EL (cell line): Measurements from ENCODE around the gene AGAP5.
A peak's percentile ranks its signal among the peaks of the same experiment; 100 is the strongest.
"Not testable (repeated sequence)": the region's sequence is repeated elsewhere in the genome, so short reads cannot be mapped to it uniquely, and the experiment has no call there.

Experiments used
- DNase-seq: peaks from one replicate; pipeline ENCODE4 v3.0.0-alpha.2; 2016

AGAP5 gene

DNA sequence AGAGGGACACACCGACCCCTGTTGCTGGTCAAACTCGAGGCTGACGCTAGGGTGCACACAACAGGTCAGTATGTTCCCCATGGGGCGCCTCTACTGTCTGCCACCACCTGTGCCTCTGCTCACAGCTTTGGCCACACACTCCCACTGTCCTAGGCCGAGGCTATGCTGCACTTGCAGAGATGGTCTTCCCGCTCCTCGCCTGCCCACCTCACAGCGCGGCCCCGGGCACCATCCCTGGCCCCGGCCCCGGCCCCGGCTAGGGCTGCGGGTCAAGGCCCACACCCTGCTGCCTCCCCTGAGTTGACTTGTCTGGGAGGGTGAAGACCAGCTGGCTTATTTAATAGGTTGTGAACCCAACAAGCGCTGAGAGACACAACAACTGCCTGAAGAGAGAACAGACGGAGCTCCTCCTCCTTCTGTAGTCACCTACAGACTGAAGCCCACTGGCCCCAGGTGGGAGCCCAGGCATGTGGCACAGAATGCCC is at the start of gene AGAP5:
Gene AGAP5, minus strand, starts transcription at position 435 of the 485 bp plus-strand sequence. Its CDS starts 354 bp downstream, at position 81.
- not testable (repeated sequence) for DNase-seq

- no peak for DNase-seq
Measured at GRCh38 chr10:73746721-73747120, 48.8 kb upstream of the AGAP5 start.

DNA sequence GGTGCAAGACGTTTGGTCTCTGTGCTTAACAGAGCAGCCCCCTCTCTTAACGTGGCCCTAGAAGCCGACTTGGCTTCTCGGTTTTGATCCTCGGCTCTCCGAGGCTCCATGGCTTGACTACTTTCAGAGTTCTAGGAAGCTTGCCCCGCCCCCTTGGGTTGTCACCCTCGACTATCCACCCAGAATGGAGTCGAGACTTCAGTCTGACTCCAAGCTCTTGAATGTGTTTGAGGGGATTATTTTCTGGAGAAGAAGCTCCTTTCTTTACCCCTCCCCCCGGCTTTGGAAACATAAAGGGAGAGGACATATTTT is 46.7 kb upstream of the AGAP5 start:
- peak; percentile 67 for DNase-seq

DNA sequence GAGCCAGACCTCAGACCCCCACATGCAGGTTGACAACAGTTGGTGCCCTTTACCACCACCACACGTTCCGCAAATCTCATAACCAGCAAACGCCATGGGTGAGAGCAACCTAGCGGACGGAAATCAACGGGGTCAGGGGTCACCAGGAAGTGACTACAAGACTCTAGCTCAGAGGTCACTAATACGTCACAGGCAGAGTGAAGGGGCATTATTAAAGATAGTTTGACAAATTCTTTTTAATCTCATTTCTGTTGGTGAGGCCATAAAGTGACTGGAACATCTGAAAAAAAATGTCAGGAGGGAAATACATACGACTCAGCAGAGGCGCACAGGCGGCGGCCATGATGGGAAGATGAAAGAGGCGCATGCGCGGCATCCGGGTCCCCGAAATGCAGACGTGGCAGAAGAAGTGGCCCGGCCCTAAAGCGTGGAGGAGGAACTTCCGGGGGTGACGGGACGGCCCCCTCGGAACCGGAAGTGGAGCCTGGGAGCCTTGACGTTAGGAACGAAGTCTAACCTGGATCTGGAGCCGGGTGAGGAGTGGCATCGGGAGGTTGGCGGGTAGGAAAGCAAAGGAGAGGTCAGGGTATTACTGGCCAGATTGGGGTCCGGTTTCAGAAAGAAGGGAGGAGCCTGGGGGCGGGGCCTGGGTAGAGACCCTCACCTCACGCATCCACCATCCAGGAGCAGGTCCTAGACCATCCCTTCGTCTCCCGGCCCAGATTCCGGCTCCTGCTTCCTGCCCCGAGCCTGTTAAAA is 46.2 kb upstream of the AGAP5 start, which contains the start of gene SEC24C:
Gene SEC24C, plus strand, starts transcription at position 468 of the 759 bp plus-strand sequence. CDS start 2,461 bp downstream, outside the sequence.
- DNase-seq: peak; percentile 97

DNA sequence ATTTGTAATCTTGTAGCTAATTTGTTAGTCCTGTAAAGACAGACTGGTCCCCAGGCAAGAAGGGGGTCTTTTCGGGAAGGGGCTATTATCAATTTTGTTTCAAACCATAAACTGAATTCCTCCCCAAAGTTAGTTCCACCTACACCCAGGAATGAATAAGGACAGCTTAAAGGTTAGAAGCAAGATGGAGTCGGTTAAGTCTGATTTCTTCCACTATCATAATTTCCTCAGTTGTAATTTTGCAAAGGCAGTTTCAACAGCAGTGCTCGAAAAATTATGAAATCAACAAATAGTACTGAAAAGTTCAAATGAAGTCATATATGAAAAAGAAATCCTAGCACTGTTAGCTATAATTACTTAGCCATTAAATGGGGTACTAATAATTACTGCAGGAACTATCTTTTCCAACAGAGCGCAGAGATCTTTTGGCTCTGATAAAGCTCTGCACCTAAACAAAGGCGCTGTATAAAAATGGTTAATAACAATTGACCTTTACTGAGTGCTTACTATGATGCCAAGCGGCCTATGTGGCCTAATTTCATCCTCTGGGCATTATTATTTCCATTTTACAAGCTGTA is 45.5 kb upstream of the AGAP5 start:
- no peak for DNase-seq

GRCh38 chr10:73742454-73742734 is 44.5 kb upstream of the AGAP5 start:
- no peak for DNase-seq

DNA sequence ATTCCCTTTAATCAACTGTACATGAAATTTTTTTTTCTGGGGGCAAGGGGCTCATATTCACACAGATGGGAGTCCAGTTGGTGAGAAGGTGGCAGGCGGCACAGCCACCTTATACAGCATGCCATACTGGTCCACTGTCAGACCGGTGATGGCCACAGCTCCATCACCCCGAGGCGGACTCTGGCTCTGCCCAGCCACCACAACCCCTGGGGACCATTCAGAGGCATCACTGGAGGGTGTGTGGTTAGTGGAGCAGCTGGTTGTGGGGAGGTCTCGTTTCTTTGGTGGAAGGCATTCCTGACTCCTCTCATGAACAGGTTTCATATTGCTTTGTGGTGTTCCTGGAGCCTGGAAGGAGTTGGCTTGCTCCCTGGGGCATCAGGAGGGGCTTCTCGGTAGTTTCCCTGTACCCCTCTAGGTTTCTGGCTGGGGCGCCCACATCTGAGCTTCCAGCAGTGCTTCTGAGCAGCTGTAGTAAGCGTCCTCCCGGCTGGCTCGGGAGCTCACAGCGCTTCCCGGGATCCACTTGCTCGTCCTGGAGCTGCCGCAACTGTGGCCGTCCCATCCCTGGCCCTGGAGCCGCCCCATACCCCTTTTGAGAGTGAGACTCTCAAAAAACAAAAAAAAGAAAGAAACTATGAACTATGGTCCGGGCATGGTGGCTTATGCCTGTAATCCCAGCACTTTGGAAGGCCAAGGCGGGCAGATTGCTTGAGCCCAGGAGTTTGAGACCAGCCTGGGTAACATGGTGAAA is 42.8 kb upstream of the AGAP5 start:
- DNase-seq: not testable (repeated sequence)

DNA sequence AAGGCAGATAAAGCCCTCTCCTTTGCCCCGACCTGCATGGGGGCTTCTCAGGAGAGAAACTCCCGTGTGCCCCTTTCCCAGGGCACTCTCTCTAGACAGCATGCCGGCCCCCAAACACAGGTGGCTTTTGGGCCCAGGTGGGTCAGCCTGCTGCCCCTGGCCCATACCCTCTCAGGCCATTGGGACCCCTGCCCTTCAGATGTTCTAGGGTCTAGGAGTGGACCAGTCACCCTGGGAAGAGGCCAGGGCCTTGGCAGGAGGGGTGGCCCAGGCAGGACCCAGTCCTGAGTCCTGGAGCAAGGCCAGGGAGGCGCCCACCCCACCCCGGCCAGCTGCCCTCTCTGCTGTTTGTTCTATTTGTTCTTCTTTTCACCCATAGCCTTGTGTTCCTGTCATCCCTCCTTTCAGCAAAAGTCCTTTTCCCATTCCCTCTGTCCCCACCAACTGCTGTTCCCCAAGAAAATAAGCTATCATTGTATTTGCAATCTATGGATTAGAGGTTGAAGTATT is 36.9 kb upstream of the AGAP5 start:
- no peak for DNase-seq

DNA sequence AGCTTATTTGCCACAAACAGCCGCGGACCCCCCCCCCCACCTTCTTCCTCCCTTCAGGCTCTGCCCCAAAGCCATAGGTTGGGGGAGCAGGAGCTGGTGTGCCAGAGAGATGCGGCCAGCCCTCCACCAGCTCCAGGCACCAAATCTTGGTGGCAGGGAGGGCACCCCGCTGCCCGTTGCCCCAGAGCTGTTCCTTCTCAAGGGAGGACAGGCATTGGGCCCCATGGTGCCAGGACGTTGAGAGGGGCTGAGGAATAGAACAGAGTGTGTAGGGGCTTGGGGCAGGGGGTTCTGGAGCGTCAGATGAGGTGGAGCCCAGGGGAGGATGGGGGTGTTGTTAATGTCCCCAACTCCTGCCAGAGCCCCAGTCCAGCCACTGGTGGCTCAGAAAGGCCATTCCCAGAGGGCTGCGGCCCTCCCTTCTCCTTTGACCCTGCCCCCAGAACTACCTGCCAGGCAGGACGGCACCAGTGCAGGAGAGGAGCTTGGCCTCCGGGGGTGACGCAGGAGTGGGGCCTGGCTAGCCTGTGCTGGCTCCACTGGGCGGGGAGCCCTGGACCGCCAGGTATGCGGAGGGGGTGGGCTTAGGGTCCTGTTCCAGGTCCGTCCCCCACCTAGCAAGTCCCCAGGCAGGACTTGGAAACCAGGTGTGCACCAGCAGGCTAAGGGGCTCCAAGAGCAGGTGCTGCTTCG is 36.3 kb upstream of the AGAP5 start:
- no peak for DNase-seq

DNA sequence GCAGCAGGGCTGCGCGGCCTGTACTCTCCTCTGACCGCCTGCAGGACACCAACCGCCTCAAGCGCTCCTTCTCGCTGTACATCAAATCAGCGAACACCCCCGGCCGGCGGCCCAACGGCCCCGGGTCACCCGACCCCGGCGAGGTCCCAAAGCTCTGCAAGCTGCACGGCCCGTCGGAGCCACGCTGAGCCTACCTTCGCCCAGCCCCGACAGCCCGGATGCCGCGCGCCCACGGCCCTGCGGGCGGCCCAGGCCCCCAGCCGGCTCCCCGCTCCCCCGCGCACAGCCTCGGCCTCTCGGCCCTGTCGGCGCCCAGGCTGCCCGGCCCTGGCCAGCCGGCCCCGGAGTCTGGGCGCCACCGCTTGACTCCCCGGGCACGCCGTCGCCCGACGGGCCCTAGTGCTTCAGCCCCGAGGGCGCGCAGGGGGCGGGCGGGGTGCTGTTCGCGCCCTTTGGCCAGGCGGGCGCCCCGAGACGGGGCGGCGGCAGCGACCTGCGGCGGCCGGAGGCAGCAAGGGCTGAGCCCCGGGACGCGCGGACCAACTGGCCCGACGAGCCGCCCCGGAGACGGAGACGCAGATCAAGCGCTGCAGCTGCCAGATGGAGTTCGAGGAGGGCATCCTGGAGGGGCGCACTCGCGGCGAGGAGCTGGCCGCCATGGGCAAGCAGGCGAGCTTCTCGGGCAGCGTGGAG is 35.2 kb upstream of the AGAP5 start:
- no peak for DNase-seq

GRCh38 chr10:73732426-73732825 is 34.5 kb upstream of the AGAP5 start:
- no peak for DNase-seq

DNA sequence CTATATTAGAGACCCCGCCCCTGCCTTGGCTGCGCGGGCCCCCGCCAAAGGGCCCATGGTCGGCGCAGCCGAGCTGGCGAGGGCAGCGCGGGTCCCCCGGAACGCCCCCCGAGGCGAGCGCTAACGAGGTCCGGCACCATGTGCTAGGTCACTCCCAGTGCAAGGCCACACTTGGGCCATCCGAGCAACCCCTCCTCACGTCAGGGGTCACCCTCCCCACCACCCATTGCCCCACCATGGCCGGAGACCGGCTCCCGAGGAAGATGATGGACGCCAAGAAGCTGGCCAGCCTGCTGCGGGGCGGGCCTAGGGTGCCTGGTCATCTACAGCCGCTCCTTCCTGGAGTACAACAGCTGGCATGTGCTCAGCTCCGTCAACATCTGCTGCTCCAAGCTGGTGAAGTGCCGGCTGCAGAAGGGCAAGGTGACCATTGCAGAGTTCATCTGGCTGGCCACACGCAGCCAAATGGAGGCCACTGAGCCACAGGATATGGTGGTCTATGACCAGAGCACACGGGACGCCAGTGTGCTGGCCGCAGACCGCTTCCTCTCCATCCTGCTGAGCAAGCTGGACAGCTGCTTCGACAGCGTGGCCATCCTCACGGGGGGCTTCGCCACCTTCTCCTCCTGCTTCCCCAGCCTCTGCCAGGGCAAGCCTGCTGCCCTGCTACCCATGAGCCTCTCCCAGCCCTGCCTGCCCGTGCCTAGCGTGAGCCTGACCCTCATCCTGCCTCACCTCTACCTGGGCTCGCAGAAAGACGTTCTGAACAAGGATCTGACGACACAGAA is 33.9 kb upstream of the AGAP5 start:
- DNase-seq: no peak

GRCh38 chr10:73730153-73730906 is 32.4 kb upstream of the AGAP5 start:
- DNase-seq: peak; percentile 95

GRCh38 chr10:73729781-73730152 is 31.9 kb upstream of the AGAP5 start:
- DNase-seq: peak; percentile 64

DNA sequence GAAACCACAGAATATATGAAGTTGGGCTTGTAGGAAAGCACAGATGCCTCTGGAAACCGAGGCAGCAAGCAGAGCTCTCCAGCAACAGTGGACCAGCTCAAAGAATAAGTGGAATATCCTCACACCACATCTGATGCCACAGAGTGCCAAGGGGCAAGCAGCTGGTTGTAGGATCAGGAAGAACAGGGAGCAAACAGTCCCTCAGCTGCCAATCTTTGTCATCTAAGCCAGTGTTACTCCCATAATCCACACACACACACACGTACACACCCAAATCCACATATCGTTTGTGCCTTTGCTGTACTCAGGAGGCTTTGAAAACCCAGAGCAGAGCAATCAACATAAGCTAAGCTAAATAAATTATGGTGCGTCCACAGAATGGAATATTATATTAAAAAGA is 25.6 kb upstream of the AGAP5 start:
- no peak for DNase-seq

DNA sequence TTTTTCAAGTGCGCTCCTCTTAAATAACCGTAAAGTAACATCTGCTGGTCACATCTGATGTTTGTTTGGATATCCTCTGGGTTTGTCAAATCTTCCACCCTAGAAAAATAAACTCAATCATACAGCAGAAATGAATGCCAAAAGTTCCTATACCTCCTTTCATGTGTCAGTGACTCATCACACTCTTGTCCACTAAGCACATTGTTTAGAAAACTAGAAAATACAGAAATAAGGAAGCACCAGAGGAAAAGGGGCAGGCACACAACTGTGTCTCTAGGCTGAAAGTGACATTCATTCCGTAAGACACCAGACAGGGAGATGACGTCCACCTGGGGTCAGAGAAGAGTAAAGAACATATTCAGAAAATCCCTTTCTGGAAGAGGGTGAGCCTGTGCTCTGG is 22.7 kb upstream of the AGAP5 start:
- DNase-seq: not testable (repeated sequence)

- DNase-seq: no peak
Measured at GRCh38 chr10:73717556-73717955, 19.6 kb upstream of the AGAP5 start.

DNA sequence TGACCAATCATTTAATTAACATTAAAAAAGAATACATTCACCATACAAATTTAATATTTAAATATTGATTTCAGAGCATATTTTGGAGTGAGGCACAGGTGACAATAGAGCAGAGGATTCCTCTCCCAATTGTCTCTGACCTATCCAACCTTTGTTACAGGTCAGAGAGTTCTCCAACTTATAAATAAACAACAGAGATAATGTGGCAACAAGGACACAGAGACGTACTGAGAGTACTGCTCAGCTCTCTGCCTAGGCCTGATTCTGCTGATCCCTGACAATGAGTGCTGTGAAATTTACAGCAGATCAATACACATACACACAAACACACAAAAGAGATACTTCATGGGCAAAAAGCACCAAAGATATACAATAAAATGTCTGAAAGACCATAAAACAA is 18.3 kb upstream of the AGAP5 start:
- no peak for DNase-seq

DNA sequence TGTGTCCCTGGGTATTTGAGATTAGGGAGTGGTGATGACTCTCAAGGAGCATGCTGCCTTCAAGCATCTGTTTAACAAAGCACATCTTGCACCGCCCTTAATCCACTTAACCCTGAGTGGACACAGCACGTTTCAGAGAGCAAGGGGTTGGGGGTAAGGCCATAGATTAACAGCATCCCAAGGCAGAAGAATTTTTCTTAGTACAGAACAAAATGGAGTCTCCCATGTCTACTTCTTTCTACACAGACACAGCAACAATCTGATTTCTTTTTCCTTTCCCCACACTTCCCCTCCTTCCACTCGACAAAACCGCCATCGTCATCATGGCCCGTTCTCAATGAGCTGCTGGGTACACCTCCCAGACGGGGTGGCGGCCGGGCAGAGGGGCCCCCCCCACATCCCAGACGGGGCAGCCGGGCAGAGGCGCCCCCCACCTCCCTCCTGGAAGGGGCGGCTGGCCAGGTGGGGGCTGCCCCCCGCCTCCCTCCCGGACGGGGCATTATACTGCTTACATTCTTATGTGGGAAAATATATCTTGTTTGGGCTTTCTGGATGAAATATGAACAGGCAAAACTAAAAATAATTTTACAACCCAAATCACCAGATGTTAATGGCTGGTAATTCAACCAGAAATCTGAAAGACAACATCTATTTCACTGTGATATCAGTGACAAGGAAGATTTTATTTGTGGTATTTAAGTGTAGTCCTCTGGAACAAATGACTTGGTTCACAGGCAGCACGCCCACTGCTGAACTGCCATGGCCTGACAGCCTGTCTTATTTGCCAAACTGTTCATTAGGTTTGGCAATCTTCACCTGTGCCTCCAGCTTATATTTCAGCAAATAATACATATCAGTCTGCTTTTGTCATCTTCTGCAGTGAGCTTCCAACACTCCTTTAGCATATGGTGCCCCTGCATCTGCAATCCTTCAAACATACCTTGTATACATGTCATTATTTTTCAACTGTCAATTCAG is 17.6 kb upstream of the AGAP5 start:
- DNase-seq: not testable (repeated sequence)

GRCh38 chr10:73714483-73714882 is 16.6 kb upstream of the AGAP5 start:
- not testable (repeated sequence) for DNase-seq
